MM.1S (cell line): Measurements from ENCODE around the gene NFKB2.

Experiments
- CTCF ChIP-seq: fragments of 300-600 bp; sonication (generic); IDR thresholded peaks from 2 replicates; pipeline ENCODE4 v1.5.1; 2016; ENCODE audit warnings: antibody characterized with exemption, low read length, mixed read lengths
- EZH2 ChIP-seq: fragments of 300-600 bp; sonication (generic); optimal IDR thresholded peaks from 2 replicates; pipeline ENCODE3; 2017; ENCODE audit warnings: low read depth, mild to moderate bottlenecking, antibody characterized with exemption, low read length, mixed read lengths
- EZH2phosphoT487 ChIP-seq: fragments of 300-600 bp; sonication (generic); IDR thresholded peaks from 2 replicates; pipeline ENCODE4 v1.6.1; 2018; ENCODE audit warnings: antibody characterized with exemption, low read length

GRCh38 chr10:102431452-102432124 is 36.1 kb downstream of the NFKB2 start:
- TF ChIP-seq CTCF = no peak
- no peak for TF ChIP-seq EZH2phosphoT487
- no peak for TF ChIP-seq EZH2
